Loucy (cell line): Measurements from ENCODE around the gene SELENBP1.

Experiments
- H2AFZ ChIP-seq: fragments of 200-600 bp; sonication (generic); 2 replicates; pipeline ENCODE4 v1.6.0; 2016; ENCODE audit warnings: antibody characterized with exemption, mild to moderate bottlenecking, low read length, moderate library complexity
- H3F3A ChIP-seq: fragments of 200-600 bp; 2 replicates; pipeline ENCODE4 v1.6.0; 2016; ENCODE audit warnings: antibody characterized with exemption, low read depth, mild to moderate bottlenecking
- H3K27me3 ChIP-seq: fragments of 200-600 bp; sonication (generic); 2 replicates; pipeline ENCODE4 v1.6.1; 2014; ENCODE audit warnings: low read length, mild to moderate bottlenecking; ENCODE audit not compliant: insufficient read depth, poor library complexity, severe bottlenecking
- H3K36me3 ChIP-seq: fragments of 200-600 bp; sonication (generic); 2 replicates; pipeline ENCODE4 v1.6.1; 2016; ENCODE audit warnings: low read length; ENCODE audit not compliant: insufficient read depth
- H3K4me1 ChIP-seq: fragments of 200-600 bp; sonication (generic); 2 replicates; pipeline ENCODE4 v1.5.1; 2014; ENCODE audit warnings: low read length, mild to moderate bottlenecking; ENCODE audit not compliant: insufficient read depth, poor library complexity, severe bottlenecking
- H3K4me2 ChIP-seq: fragments of 200-600 bp; sonication (generic); 2 replicates; pipeline ENCODE4 v1.6.0; 2014; ENCODE audit warnings: antibody characterized with exemption, low read length, low read depth, mild to moderate bottlenecking; ENCODE audit not compliant: poor library complexity, severe bottlenecking
- H3K4me3 ChIP-seq: fragments of 200-600 bp; sonication (generic); 2 replicates; pipeline ENCODE4 v1.5.1; 2014; ENCODE audit warnings: low read length, mild to moderate bottlenecking, mixed read lengths; ENCODE audit not compliant: poor library complexity, severe bottlenecking
- H3K79me2 ChIP-seq: fragments of 200-600 bp; sonication (generic); 2 replicates; pipeline ENCODE4 v1.6.1; 2014; ENCODE audit warnings: low read length; ENCODE audit not compliant: insufficient read depth
- H3K9ac ChIP-seq: fragments of 200-600 bp; sonication (generic); 2 replicates; pipeline ENCODE4 v1.6.0; 2014; ENCODE audit warnings: mild to moderate bottlenecking, low read depth, low read length, moderate library complexity; ENCODE audit not compliant: poor library complexity, severe bottlenecking
- H3K9me2 ChIP-seq: fragments of 200-600 bp; sonication (generic); replicated peaks from 2 replicates; pipeline ENCODE4 v1.6.1; 2016; ENCODE audit warnings: low read depth, low read length, mixed read lengths
- H3K9me3 ChIP-seq: fragments of 200-600 bp; sonication (generic); 2 replicates; pipeline ENCODE4 v1.6.1; 2014; ENCODE audit warnings: mild to moderate bottlenecking, antibody characterized with exemption, low read length, low read depth; ENCODE audit not compliant: insufficient read depth
- H4K20me1 ChIP-seq: fragments of 200-600 bp; sonication (generic); 2 replicates; pipeline ENCODE4 v1.6.0; 2014; ENCODE audit warnings: antibody characterized with exemption, low read length, mild to moderate bottlenecking; ENCODE audit not compliant: insufficient read depth, poor library complexity, severe bottlenecking
- EZH2phosphoT487 ChIP-seq: fragments of 200-600 bp; IDR thresholded peaks from 2 replicates; pipeline ENCODE4 v1.6.1; 2018; ENCODE audit warnings: antibody characterized with exemption, mild to moderate bottlenecking, moderate library complexity, borderline replicate concordance
- TF ChIP-seq, protein P1 (sequence below): fragments of 200-600 bp; sonication (generic); conservative IDR thresholded peaks from 2 replicates; pipeline ENCODE4 v1.5.1; 2014; ENCODE audit warnings: mild to moderate bottlenecking, antibody characterized with exemption, low read length

Gene SELENBP1

GRCh38 chr1:151369302-151369610, 3.2 kb downstream of the SELENBP1 start:
- H4K20me1 ChIP-seq, result no peaks in the 10 kb centered on the region
- H3K9me2 ChIP-seq, result no peaks in the 10 kb centered on the region
- H3K79me2 ChIP-seq, result no peaks in the 10 kb centered on the region
- no peak overlapping the region for H2AFZ ChIP-seq
- H3K27me3 ChIP-seq, result no peaks in the 10 kb centered on the region
- H3F3A ChIP-seq, result no peaks in the 10 kb centered on the region
- H3K4me3 ChIP-seq, result no peak overlapping the region
- H3K4me1 ChIP-seq, result peaks cover 17% of the 10 kb centered on the region
- H3K36me3 ChIP-seq, result no peaks in the 10 kb centered on the region
- H3K4me2 ChIP-seq, result no peak overlapping the region
- H3K9ac ChIP-seq, result no peak overlapping the region
- TF ChIP-seq, protein P1, sequence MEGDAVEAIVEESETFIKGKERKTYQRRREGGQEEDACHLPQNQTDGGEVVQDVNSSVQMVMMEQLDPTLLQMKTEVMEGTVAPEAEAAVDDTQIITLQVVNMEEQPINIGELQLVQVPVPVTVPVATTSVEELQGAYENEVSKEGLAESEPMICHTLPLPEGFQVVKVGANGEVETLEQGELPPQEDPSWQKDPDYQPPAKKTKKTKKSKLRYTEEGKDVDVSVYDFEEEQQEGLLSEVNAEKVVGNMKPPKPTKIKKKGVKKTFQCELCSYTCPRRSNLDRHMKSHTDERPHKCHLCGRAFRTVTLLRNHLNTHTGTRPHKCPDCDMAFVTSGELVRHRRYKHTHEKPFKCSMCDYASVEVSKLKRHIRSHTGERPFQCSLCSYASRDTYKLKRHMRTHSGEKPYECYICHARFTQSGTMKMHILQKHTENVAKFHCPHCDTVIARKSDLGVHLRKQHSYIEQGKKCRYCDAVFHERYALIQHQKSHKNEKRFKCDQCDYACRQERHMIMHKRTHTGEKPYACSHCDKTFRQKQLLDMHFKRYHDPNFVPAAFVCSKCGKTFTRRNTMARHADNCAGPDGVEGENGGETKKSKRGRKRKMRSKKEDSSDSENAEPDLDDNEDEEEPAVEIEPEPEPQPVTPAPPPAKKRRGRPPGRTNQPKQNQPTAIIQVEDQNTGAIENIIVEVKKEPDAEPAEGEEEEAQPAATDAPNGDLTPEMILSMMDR, result no peak
- no peak for TF ChIP-seq EZH2phosphoT487
- H3K9me3 ChIP-seq, result no peaks in the 10 kb centered on the region

- H4K20me1 ChIP-seq, result no peaks in the 10 kb centered on the region
- no peak overlapping the region for H3K4me3 ChIP-seq
- H3K4me2 ChIP-seq, result no peak overlapping the region
- H3K9me2 ChIP-seq, result no peaks in the 10 kb centered on the region
- TF ChIP-seq, protein P1, result no peak
- no peak for TF ChIP-seq EZH2phosphoT487
- no peak overlapping the region for H2AFZ ChIP-seq
- peaks cover 11% of the 10 kb centered on the region for H3K4me1 ChIP-seq
- H3K79me2 ChIP-seq, result no peaks in the 10 kb centered on the region
- no peaks in the 10 kb centered on the region for H3F3A ChIP-seq
- no peaks in the 10 kb centered on the region for H3K9me3 ChIP-seq
- H3K27me3 ChIP-seq, result no peaks in the 10 kb centered on the region
- H3K9ac ChIP-seq, result no peak overlapping the region
- H3K36me3 ChIP-seq, result no peaks in the 10 kb centered on the region
These were observed 3.9 kb downstream of the SELENBP1 start for GRCh38 chr1:151368393-151369301.

DNA sequence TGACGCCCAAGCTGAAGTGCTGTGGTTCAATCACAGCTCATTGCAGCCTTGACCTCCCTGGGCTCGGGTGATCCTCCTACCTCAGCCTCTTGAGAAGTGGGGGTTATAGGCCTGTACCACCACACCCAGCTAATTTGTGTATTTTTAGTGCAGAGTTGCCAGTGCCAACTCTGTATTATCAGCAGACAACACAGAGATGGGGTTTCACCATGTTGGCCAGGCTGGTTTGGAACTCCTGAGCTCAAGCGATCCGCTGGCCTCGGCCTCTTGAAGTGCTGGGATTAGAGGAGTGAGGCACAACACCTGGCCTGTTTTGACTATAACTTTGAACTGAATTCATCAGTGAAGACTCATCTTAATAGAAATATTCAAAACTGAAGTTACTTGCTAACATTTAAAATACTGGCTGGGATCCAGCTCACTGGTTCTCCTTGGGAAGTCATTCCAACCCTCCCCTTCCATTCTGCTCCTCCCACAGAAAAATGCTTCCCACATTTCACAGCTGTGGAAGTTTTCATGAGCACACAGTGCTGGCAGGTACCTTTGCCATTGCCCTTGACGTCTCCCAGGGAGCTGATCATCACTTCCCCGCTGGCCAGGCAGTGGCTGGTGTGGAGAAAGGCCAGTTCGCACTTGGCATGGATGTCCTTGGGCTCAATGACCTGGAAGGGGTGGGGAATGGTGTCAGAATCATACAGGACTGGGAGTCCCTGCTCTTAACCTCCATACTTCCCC, 4.7 kb downstream of the SELENBP1 start:
- Histone ChIP-seq H3K9me3 (0 out of 2 replicates have a peak, but pooled peaks cover 2% of the 10 kb centered on the region), H3K9me2 (no peaks in the 10 kb centered on the region), H3K4me3 (no peak overlapping the region), H3K4me2 (no peak overlapping the region), H3K36me3 (no peaks in the 10 kb centered on the region), H4K20me1 (no peaks in the 10 kb centered on the region), H3F3A (no peaks in the 10 kb centered on the region), H3K79me2 (no peaks in the 10 kb centered on the region), H2AFZ (no peak overlapping the region), H3K9ac (no peak overlapping the region), H3K27me3 (no peaks in the 10 kb centered on the region), H3K4me1 (peaks cover 10% of the 10 kb centered on the region)
- no peak for TF ChIP-seq EZH2phosphoT487
- TF ChIP-seq, protein P1, result no peak
